A673 (cell line): ENCODE results near the gene NFKBIE. TPM values are rescaled to one million over a fixed set of nuclear protein-coding genes. Genes with fewer than 3 reads are reported as not detected.

Experiments used
- BruUV-seq: library from RNA; stranded (reverse); fragments of 400-500 nt; replicated peaks from 2 replicates; lab custom pipeline; 2021; lab: Mats Ljungman, UMichigan
- CTCF ChIA-PET: fragments of 300-600 bp; sonication (Branson Sonifier 250); formaldehyde crosslinking; loops from one replicate; lab custom pipeline; 2022; ENCODE audit warnings: antibody characterized with exemption; lab: Charles Lee
- POLR2A ChIA-PET: fragments of 300-600 bp; sonication (Branson Sonifier 250); formaldehyde crosslinking; loops from one replicate; lab custom pipeline; 2022; ENCODE audit warnings: antibody characterized with exemption; ENCODE audit not compliant: low non-redundant PET; lab: Charles Lee
- DNase-seq: peaks from one replicate; pipeline ENCODE4 v3.0.0-alpha.2; 2015; ENCODE audit warnings: low spot score
- H3K27ac ChIP-seq: fragments of 200-600 bp; sonication (generic); 2 replicates; pipeline ENCODE4 v1.5.1; 2016; ENCODE audit warnings: mixed run types, low read depth, mild to moderate bottlenecking, mixed read lengths, antibody characterized with exemption, low read length; ENCODE audit not compliant: poor library complexity, severe bottlenecking
- H3K27me3 ChIP-seq: fragments of 200-600 bp; sonication (generic); replicated peaks from 2 replicates; pipeline ENCODE4 v1.6.1; 2017; ENCODE audit warnings: mixed run types, low read depth, mild to moderate bottlenecking, mixed read lengths, antibody characterized with exemption, low read length; ENCODE audit not compliant: insufficient read depth, poor library complexity
- H3K36me3 ChIP-seq: fragments of 200-600 bp; sonication (generic); 2 replicates; pipeline ENCODE4 v1.6.1; 2016; ENCODE audit warnings: mixed run types, mild to moderate bottlenecking, mixed read lengths, antibody characterized with exemption, low read length; ENCODE audit not compliant: insufficient read depth, poor library complexity, severe bottlenecking
- H3K4me1 ChIP-seq: fragments of 200-600 bp; sonication (generic); 2 replicates; pipeline ENCODE4 v1.6.1; 2017; ENCODE audit warnings: mixed run types, mild to moderate bottlenecking, mixed read lengths, antibody characterized with exemption, low read length; ENCODE audit not compliant: insufficient read depth, poor library complexity, severe bottlenecking
- H3K4me3 ChIP-seq: fragments of 200-600 bp; sonication (generic); 2 replicates; pipeline ENCODE4 v1.5.1; 2016; ENCODE audit warnings: low read depth, mixed run types, mild to moderate bottlenecking, mixed read lengths, low read length; ENCODE audit not compliant: poor library complexity, severe bottlenecking
- H3K9me3 ChIP-seq: fragments of 200-600 bp; sonication (generic); 2 replicates; pipeline ENCODE4 v1.6.1; 2016; ENCODE audit warnings: mixed run types, low read depth, mild to moderate bottlenecking, mixed read lengths, antibody characterized with exemption, low read length; ENCODE audit not compliant: poor library complexity, severe bottlenecking
- EZH2 ChIP-seq: fragments of 200-600 bp; sonication (generic); IDR thresholded peaks from 2 replicates; pipeline ENCODE4 v1.6.1; 2017; ENCODE audit warnings: borderline replicate concordance, low read depth, mild to moderate bottlenecking, mixed read lengths, antibody characterized with exemption, low read length; ENCODE audit not compliant: poor library complexity, severe bottlenecking
- intact Hi-C: fragments of 100-400 bp; cut with micrococcal nuclease; formaldehyde crosslinking; loops from one replicate; pipeline ENCODE4 v1.10.0; 2022; ENCODE audit not compliant: unreplicated experiment
- total RNA-seq: library from RNA; stranded (reverse); gene quantifications from 2 replicates; pipeline ENCODE4 v1.2.3, GENCODE V29; 2021
- TF ChIP-seq, protein P1 (sequence below): fragments of 300-800, 200-600 bp; sonication (generic); conservative IDR thresholded peaks from 2 replicates; pipeline ENCODE4 v1.5.1; 2017; ENCODE audit warnings: low read depth, mild to moderate bottlenecking, antibody characterized with exemption, low read length, moderate library complexity, mixed read lengths

NFKBIE gene
- total RNA-seq, 1 experiment from 2014 or later: 5.2 TPM

DNA sequence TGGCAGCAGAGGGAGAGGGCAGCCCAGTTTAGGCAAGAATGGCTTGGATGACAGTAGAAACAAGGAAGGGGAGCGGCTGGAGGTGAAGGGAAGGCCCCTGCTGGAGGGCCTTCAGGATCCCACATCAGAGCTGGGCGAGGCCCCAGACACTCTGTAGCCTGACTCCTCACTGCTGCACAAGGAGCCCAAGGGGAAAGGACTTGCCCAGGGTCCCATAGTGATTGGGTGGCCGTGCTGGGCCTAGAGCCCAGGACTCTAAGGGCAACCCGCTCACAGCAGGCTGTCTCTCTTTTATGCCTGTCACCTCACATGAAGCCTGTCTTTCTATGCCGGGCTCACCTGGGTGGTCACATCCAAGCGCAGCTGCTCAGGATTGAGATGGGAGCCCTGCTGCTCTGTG is 38.5 kb upstream of the NFKBIE start:
- Histone ChIP-seq H3K36me3 (peaks cover 50% of the 10 kb centered on the region), H3K27ac (no peak overlapping the region), H3K4me3 (no peak overlapping the region), H3K27me3 (no peaks in the 10 kb centered on the region), H3K4me1 (no peaks in the 10 kb centered on the region), H3K9me3 (no peaks in the 10 kb centered on the region)
- DNase-seq: no peak
- CTCF ChIA-PET: no interaction called here
- TF ChIP-seq, protein P1, sequence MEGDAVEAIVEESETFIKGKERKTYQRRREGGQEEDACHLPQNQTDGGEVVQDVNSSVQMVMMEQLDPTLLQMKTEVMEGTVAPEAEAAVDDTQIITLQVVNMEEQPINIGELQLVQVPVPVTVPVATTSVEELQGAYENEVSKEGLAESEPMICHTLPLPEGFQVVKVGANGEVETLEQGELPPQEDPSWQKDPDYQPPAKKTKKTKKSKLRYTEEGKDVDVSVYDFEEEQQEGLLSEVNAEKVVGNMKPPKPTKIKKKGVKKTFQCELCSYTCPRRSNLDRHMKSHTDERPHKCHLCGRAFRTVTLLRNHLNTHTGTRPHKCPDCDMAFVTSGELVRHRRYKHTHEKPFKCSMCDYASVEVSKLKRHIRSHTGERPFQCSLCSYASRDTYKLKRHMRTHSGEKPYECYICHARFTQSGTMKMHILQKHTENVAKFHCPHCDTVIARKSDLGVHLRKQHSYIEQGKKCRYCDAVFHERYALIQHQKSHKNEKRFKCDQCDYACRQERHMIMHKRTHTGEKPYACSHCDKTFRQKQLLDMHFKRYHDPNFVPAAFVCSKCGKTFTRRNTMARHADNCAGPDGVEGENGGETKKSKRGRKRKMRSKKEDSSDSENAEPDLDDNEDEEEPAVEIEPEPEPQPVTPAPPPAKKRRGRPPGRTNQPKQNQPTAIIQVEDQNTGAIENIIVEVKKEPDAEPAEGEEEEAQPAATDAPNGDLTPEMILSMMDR: no peak
- no peak for TF ChIP-seq EZH2
- intact Hi-C loops: loop anchor here (2.0 kb wide), 1 partner anchor 35 kb away; no protein-coding TSS in a partner anchor
- BruUV-seq: no TSS peak
- POLR2A ChIA-PET: no interaction called here

DNA sequence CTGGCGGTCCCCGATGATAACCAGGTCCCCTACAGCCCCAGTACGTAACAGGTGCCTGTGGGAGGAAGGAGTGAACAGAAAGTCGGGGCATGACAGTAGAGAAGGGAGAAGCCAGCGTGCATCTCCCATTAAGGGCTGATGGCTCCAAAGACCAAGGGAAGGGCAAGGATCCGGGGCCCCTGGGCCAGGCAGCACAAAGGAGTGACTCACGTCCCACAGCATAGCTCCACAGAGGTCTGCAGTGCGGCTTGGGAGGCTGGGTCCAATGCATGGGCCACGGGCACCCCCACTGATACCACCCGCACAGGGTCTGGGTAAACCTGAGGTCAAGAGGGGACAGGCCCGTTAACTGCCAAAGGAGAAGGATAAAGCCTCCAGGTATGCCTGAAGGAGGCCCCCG is 37.5 kb upstream of the NFKBIE start:
- intact Hi-C loops: no loop called here
- no peak for DNase-seq
- BruUV-seq: no TSS peak
- POLR2A ChIA-PET: no interaction called here
- Histone ChIP-seq H3K9me3 (no peaks in the 10 kb centered on the region), H3K36me3 (peaks cover 50% of the 10 kb centered on the region), H3K27me3 (peaks cover 4% of the 10 kb centered on the region), H3K4me1 (no peaks in the 10 kb centered on the region), H3K27ac (no peak overlapping the region), H3K4me3 (no peak overlapping the region)
- no peak for TF ChIP-seq EZH2
- TF ChIP-seq, protein P1: no peak
- CTCF ChIA-PET: no interaction called here

DNA sequence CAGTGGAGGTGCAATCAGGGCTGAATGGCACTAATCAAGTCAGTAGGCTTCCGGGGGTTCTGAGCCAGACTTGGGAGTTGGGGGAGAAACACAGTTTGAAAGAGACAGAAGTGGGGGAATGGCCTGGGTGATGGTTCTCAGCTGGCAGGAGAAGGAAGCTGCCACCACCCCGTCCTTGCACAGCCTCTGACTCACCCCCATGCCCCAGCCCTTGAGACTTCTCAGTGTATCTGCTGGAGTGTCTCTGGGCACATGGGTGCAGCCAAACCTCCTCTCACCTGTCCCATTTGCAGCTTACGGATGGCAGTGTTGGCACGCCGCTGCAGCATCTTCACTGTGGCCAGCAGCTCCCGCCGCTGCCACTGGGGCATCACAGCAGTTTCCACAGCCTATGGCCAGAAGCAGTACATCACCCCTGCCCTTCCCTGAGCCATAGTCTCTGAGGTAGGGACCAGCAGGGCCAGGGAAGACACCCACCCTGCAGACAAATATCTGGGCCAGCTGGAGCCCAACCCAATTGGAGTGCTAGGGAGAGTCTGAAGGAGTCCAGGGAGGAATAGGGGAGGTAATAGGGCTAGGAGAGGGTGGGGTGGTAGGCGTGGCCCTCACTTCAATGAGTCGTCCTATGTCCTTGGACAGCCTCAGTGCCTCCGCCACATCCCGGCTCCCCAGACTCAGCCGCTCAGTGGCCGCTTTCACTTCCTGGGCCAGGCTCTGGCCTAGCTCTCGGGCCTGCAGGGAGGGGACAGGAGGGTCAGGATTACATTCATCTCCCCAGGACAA is 36.6 kb upstream of the NFKBIE start:
- ChIA-PET POLR2A (interaction anchor here (0.6 kb wide), 1 partner anchor 104 kb away, joined by 3 read pairs; no protein-coding TSS in a partner anchor), CTCF (no interaction called here)
- Histone ChIP-seq H3K9me3 (no peaks in the 10 kb centered on the region), H3K27me3 (peaks cover 10% of the 10 kb centered on the region), H3K4me3 (no peak overlapping the region), H3K36me3 (peaks cover 50% of the 10 kb centered on the region), H3K4me1 (no peaks in the 10 kb centered on the region), H3K27ac (no peak overlapping the region)
- intact Hi-C loops: no loop called here
- DNase-seq: no peak
- TF ChIP-seq, protein P1: no peak
- TF ChIP-seq EZH2: no peak
- BruUV-seq: no TSS peak
